NCI-H2029 treated with DMSO at 0.1 percent for 48 hours (cell line): ENCODE results near the gene SNX22.
A peak's percentile ranks its signal among the peaks of the same experiment; 100 is the strongest.

Experiments used
- DNase-seq: peaks from one replicate; lab custom pipeline; 2025; lab: John Stamatoyannopoulos, UW

SNX22 gene

GRCh38 chr15:64134345-64134829, 17.1 kb upstream of the SNX22 start:
- DNase-seq, result peak; percentile 37

- DNase-seq, result no peak
Measured at GRCh38 chr15:64136347-64136746, 15.2 kb upstream of the SNX22 start.

GRCh38 chr15:64137226-64137833, 14.2 kb upstream of the SNX22 start:
- no peak for DNase-seq

- DNase-seq, result no peak
Measured at GRCh38 chr15:64138331-64138941, 13.1 kb upstream of the SNX22 start.

- DNase-seq, result no peak
Measured at GRCh38 chr15:64141798-64142512, 9.6 kb upstream of the SNX22 start.

- DNase-seq, result no peak
Measured at GRCh38 chr15:64143276-64143675, 8.3 kb upstream of the SNX22 start.

GRCh38 chr15:64144192-64144564, 7.4 kb upstream of the SNX22 start:
- no peak for DNase-seq

GRCh38 chr15:64144565-64145281, 6.8 kb upstream of the SNX22 start:
- no peak for DNase-seq

GRCh38 chr15:64146041-64146440, 5.5 kb upstream of the SNX22 start:
- DNase-seq, result no peak

GRCh38 chr15:64146520-64146884, 5.0 kb upstream of the SNX22 start:
- no peak for DNase-seq

GRCh38 chr15:64146885-64147681, 4.4 kb upstream of the SNX22 start:
- DNase-seq, result no peak

- DNase-seq, result no peak
Measured at GRCh38 chr15:64148168-64148567, 3.4 kb upstream of the SNX22 start.

- no peak for DNase-seq
Measured at GRCh38 chr15:64148581-64148980, 3.0 kb upstream of the SNX22 start.

GRCh38 chr15:64149424-64149823, 2.1 kb upstream of the SNX22 start:
- DNase-seq, result no peak

GRCh38 chr15:64149893-64150578, 1.5 kb upstream of the SNX22 start:
- no peak for DNase-seq

GRCh38 chr15:64152507-64153387, 1.2 kb downstream of the SNX22 start:
- no peak for DNase-seq

GRCh38 chr15:64153480-64154367, 2.2 kb downstream of the SNX22 start:
- no peak for DNase-seq

GRCh38 chr15:64155802-64156651, 4.5 kb downstream of the SNX22 start:
- no peak for DNase-seq
